GM18861 (cell line): Measurements from ENCODE around the gene OR51F2.
"Not testable (repeated sequence)": the region's sequence is repeated elsewhere in the genome, so short reads cannot be mapped to it uniquely, and the experiment has no call there.

Experiments used
- ATAC-seq: cut with Tn5 transposase; IDR thresholded peaks from one replicate; pipeline ENCODE4 v1.9.1; 2021; ENCODE audit not compliant: unreplicated experiment

The OR51F2 gene, protein sequence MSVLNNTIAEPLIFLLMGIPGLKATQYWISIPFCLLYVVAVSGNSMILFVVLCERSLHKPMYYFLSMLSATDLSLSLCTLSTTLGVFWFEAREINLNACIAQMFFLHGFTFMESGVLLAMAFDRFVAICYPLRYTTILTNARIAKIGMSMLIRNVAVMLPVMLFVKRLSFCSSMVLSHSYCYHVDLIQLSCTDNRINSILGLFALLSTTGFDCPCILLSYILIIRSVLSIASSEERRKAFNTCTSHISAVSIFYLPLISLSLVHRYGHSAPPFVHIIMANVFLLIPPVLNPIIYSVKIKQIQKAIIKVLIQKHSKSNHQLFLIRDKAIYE

DNA sequence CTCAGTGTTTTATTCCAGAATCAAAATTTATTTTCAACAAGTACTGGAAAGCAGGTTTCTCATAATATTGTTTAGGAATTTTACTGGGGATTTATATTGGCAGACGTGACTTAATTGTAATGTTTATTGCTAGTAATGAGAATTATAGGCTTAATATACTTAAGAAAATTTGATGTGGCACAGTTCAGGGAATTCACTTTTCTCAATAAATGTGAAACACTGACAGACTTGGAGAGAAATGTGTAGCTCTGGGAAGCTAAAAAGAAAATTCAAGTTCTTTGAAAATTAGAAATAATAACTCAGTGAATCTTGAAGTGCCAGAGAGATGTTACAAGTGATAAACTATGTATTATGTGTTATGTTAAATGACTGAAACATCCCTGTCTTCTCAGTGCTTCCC lies at the start of gene OR51F2:
TSS of gene OR51F2 (plus strand) at position 301 of the 400 bp plus-strand sequence. CDS start 101 bp downstream, outside the sequence.
- ATAC-seq = no peak

DNA sequence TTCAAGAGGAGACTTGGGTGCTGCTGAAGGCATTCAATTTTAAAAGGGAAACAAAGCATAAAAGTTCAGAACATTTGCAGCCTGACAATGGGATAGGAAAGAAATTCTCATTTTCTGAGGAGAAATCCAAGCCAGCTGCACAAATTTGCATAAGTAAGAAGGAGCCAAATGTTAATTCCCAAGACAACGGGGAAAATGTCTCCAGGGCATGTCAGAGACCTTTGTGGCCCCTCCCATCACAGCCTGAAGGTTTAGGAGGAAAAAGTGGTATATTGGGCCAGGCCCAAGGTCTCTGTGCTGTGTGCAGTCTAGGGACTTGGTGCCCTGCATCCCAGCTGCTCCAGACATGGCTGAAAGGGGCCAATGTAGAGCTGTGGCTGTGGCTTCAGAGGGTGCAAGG lies 38.7 kb upstream of the OR51F2 start:
- ATAC-seq = no peak

DNA sequence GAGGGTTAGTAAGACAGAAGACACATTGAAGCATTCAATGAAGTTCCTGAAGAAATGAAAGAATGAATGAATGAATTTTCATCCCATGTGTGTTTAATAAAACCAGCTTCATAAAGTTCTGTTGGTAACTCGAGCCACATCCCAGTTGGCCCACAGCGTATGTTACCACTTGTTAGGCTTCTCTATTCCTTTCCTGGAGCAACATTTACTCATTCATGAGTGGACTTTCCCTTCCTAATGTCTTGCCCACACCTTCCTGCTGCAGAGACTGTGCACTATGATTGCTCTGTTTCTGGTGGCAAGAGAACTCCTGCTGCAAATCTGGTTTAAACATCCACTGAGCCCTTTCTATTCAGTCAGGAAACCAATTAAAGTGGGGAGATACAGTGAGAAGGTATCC lies 23.9 kb upstream of the OR51F2 start:
- ATAC-seq = no peak

DNA sequence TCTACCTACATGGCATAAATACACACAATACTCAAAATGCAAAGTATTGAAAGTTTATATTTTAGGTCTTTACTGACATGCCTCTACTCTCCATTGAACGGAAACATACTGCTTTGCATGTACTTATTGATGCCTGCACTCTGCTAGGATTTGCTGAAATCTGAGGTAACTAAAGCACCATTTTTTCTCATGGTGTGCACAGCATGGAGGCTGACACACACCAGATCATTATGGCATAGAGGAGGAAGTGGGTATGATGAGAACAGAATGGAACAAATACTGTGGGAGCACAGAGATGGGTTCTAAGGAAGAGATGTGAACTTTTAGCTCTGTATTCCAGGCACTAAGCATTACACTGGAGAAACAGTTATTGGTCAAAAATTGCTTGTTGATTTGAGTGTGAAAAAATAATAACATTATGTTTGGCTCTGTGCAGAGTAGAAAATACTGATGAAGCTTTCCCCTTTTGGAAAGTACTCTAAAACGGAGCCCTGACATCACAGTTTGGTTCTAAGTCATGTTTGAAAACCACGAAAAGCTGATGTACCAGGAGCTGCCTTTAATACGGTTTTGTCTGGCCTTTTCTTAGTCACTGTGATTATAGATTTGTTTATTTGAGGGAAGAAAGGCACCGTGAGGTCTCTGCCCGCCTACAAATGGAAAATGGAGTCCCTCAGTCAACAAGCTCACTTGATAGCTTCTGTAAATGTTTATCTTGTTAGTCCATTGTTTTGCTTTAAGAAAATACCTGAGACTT lies 22.5 kb upstream of the OR51F2 start:
- no peak for ATAC-seq

DNA sequence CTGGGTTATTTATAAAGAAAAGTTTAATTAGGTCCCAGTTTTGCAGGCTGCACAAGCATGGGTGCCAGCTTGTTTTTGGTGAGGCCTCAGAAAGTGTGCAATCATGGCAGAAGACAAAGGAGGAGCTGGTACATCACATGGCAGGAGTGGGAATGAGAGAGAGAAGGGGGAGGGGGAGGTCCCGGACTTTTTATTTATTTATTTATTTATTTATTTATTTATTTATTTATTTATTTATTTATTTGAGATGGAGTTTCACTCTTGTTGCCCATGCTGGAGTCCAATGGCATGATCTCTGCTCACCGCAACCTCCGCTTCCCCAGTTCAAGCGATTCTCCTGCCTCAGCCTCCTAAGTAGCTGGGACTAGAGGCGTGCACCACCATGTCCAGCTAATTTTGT lies 19.8 kb upstream of the OR51F2 start:
- ATAC-seq = not testable (repeated sequence)

DNA sequence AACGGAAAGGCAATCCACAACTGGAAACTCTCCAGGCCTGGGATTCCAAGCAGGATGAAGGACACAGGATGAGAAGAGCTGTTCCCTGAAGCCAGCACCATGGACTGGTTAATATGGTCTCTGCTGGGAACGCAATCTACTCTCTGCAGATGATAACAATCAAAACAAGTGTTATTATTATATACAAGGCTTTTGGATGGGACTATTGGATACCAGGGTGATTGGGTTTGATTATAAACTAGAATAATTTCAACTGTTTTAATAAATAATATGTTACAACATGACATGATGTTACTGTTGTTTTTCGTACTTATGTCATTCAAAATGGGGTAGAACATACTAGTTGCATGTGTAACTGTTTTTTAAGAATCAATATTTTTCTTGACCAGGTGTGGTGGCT lies 16.8 kb upstream of the OR51F2 start, which contains the start of gene OR52R1:
TSS of gene OR52R1 (minus strand) at position 101 of the 400 bp plus-strand sequence. CDS start at position 101, 0 bp downstream.
- no peak for ATAC-seq

DNA sequence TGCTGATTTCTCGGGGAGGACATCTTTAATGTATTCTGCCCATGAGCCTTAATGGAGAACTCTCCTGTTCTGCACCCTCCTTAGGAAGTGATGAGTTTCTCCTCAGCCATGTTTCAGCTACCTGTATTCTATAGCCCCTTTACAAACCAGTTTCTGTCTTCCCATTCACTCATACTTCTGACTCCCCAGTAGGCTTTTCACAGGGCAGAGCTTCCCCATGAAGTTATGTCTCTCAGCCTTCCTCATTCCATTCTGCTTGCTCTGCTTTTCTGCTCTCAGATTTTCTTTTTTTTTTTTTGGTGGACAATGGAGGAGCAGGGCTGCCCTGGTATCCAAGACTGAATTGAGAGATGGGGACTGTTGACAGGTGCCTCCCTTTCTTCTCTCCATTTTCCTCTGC lies 12.6 kb upstream of the OR51F2 start:
- no peak for ATAC-seq

DNA sequence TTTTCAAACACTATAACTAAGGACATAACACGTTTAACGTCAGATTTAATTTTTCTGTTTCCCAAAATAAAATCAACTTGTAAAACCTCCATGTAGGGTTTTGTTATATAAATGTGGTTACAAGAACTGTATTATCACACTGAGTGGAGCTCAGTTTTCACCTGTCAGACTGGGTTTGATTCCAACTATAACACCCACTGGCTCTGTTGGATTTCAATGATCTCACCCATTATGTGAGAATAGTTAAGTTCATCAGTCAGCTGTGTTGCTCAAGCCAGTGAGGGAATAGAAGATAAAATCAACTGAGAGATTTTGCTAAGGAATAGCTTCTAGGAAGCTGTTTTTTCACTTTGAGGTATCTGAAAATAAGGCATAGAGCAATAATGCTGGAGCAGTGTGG lies 11.9 kb upstream of the OR51F2 start:
- ATAC-seq = no peak

DNA sequence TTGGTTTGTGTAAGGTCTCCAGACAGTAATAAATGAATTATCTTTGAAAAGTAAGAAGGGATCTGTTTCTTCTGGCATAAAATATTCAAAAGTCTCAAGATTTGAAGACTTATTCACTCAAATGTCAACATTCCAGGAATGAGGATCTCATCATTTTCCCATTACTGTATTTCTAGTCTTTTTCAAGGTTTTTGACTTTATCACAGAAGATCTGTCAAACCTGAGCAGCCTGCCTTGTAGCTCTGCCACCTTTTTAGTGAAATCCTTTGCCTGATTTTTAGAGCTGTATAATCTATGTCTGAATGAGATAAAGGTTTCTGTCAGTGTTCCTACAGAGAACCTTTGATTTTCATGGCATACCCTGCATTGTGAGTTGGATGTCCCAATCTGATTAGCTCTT lies 4.0 kb downstream of the OR51F2 start:
- ATAC-seq = no peak

DNA sequence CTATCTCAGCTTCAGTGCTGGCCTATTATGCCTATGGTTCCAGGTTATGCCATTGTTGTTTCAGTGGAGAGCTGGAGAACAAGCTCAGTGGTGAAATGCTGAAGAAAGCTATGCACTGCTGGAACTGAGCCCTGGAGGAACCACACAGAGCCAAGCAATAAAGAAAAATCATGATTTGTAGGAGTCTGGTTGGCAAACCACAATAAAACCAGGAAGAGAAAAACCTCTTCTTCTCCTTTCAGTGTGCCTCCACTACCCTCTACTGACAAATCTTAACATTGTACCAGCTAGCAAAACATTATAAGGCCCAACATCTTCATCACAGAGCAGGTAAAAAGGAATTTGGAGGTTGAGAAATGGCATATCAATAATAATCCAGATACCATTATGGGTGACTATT lies 5.3 kb downstream of the OR51F2 start:
- ATAC-seq = no peak

DNA sequence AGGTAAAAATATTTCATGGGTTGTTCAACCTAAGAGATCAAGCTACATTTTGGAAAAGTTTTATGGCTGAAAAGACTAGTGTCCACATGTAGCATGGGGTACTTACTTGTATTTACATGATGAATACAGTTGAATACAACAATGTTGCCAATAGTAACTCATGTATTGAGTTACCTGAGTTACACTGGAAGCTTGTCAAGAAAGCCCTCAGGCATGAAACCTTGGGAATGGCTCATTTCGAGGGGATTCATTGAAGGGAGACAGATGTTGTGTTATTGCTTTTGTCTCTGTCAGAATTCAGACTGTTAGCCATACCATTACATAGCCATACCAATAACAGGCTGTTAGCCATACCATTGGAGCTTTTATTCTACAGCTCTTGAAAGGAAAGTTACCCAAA lies 9.2 kb downstream of the OR51F2 start:
- no peak for ATAC-seq

DNA sequence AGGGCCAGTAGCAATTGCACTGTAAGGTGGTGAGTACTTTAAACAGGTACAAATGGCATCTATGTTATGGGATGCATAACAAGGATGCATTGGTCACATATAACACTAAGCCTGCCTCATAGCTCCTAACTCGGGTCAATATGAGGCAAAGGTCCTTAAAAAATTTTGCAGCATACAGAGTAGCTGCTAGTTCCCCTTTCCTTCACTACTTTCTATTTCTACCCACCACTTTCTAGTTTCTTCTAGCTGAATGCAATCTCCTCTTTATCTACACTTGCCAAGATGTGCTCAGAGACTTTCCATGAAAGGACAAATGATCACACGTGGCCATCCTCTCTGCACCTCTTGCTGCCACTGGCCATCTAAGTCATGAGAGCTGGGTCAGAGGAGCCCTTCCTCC lies 9.8 kb downstream of the OR51F2 start:
- ATAC-seq = no peak

DNA sequence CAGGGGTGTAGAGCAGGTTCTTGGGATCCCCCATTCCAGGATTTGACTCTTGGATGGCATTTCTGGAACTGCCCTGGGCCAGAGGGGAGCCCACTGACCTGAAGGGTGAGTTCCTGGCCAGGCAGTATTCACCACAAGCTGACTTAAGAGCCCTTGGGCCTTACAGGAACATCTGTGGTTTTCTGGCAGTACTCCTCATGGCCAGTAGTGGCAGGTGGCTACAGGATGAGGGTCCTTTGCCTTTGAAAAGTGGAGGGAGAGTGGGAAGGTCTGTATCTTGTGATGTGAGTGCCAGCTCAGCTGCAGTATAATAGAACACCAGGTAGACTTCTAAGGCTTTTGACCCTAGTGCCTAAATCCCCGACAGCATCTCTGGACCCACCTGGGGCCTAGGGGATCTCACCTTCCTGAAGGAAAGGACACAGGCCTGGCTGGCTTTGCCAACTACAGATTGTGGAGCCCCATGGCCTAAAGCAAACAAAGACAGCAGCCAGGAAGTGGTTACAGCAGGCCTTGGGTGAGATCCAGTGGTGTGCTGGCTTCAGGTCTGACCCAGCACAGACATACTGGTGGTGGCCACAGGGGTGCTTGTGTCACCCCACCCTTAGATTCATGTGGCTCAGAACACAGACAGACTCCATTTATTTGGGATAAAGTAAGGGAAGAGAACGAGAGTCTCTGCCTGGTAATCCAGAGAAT lies 18.9 kb downstream of the OR51F2 start:
- no peak for ATAC-seq

DNA sequence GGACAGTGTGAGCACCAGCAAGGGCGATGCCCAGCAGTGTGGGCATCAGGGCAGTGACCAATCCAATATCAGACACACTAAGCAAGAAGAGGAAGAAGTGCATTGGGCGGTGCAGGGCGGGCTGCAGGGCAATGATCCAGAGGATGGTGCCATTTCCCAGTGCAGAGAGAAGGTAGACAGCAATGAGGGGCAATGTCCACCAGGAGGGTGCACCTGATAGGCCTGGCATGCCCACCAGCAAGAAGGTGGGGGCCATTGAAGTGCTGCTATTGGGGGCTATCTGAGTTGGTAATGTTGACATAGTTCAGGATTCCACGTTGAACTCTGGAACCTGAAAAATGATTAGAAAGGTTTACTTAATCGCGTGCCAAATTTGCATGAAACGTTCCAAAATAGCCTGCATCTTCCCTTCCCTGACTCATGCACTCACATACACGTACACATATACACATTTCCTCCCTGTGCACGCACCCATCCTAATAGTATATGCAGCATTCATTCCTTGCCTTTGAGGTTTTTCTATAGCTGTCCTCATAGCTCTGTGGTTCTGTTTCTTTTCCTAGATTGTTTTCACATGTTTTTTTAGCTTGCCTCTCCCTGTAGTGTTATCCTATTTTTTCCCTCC lies 27.9 kb downstream of the OR51F2 start, which contains the start of gene OR51S1:
TSS of gene OR51S1 (minus strand) at position 301 of the 625 bp plus-strand sequence. CDS start at position 301, 0 bp downstream.
- ATAC-seq = no peak

DNA sequence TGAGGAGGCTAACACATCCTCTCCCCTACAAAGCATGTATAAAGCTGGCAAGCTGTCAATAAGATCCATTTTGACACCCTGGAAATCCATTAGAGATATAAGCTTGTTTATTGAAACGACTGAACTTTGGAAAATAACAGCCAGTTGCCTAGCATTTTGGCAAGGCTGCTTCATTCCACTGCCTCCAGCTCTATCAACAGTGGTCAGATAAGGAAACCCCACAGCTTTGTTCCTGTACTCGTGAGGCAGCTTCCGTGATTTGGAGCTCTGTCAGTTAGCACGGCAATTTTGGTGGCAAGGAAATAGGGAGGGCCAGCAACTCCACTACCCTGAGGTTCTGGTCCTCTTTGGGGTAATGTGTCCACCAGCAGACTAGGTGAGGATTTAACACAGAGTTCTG lies 29.9 kb downstream of the OR51F2 start:
- ATAC-seq = no peak

DNA sequence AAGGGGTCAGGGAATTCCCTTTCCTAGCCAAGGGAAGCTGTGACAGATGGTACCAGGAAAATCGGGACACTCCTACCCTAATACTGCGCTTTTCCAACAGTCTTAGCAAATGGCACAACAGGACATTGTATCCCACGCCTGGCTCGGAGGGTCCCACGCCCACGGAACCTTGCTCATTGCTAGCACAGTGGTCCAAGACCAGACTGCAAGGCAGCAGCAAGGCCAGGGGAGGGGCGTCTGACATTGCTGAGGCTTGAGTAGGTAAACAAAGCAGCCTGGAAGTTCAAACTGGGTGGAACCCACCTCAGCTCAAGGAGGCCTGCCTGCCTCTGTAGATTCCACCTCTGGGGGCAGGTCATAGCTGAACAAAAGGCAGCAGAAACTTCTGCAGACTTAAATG lies 33.2 kb downstream of the OR51F2 start:
- ATAC-seq = not testable (repeated sequence)

DNA sequence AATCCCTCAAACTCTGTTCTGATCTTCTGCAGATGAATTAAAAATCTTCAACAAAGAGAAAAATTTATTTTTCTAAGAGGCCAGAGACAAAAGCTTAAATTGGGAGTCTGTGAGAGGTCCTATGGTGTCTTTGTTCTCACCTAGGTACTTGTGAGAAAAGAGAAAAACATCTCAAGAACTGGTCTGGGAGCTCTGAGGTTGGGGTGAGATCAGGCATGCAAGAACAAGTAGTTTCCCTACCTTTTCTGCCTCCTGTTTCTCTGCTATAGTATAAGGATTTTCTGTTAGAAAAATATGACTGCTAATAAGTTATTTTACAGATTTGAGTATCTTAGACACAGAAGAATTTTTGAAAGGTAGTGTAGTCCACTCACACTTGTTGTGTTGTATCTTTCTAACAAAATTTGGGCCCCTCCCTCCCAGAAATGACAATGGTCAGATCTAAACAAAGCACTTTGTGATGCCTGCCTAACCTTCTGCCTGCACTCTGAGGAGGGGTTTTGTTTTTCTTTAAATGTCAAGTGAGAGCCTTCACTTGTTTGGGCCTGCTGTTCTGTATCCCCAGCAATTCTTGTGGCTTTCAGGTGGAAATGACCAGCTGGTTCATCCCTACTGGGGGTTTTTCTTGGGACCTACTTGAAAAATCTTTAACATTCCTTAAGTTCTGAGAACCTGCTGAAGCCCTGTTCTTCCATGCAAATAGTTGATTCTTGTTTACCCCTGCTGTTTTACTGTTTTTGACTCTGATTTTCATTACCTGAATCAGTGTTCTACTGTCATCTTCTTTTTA lies 41.5 kb downstream of the OR51F2 start:
- no peak for ATAC-seq

DNA sequence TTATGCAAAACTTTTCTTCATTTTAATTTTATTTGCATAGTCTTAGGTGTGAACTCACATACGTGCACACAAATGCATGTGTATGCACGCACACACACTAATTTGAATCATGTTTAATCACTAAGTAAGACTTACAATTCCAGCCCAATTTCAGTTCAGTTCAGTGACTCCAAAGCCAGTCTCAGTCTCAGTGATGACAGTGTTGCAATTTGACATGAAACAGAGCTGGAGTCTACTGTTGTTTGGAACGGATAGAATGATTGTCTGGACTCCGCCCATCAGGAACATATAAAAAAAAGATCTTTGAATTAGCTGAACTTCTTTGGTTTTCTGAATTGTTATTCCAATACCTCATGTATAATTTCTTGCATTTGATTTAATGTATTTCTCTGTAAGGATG lies 42.8 kb downstream of the OR51F2 start:
- ATAC-seq = no peak

DNA sequence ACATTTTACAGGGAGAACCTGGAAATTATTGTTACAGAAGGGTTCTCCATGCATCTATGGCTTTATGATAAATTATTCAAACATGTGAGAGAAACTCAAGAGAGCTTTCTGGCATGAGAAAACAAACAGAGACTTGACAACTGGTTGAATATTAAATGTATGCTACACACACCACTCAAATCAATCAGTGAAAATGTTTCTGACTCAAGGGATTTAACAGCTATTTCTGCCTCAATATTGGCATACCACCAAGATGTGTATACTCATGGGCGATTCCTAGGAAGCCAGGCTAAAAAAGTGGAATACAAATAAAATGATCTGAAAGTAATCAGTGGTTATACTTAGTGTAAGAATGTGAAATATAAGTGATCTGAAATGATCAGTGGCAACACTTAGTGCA lies 44.7 kb downstream of the OR51F2 start:
- ATAC-seq = no peak
